Measurements from ENCODE around the gene PPM1H.

The PPM1H gene

DNA sequence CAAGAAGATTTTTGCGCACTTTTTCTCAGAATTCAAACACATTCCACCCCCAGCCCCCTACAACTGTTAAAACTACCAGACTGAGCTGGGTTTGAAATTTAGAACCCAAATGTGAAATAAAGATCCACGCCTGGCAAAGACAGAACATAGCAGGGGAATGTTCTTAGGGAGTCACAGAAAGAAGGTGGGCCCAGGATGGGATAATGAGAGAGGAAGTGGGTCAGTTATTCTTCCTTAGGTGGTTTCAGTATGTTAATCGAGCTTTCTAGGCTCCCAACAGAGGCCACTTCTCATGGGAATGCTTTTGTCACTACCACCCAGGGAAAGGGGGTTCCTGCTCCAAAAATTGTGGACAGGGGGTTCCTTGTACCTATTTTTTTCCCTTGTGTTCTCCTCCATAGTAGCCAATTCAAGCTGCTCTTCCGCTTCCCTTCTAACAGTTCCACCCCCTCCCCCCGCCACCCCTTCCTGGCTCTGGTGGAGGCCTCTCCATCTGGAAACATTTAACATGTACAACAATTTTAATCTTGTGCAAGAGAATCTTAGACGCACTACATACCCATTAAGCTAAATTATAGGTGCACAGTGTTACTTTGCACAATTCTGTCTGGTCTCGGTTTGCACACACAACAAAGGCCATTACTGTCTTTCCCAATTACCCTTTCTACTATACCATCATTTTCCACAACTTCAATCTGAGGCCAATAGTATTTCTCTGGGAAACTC lies 250.2 kb downstream of the PPM1H start:
- no peaks in the 10 kb centered on the region for H3K9me3 ChIP-seq (ENCODE audit: insufficient read depth, low read depth, low read length)
- peaks cover 35% of the 10 kb centered on the region; the same call in 1 of the 2 replicates for H3K36me3 ChIP-seq (ENCODE audit: insufficient read depth, low read length)
- no peak overlapping the region for H3K4me3 ChIP-seq (ENCODE audit: low read length, poor library complexity, severe bottlenecking)
- TF ChIP-seq EZH2phosphoT487 (IDR thresholded peaks at IDR 0.05; ENCODE audit: borderline replicate concordance): no peak
- TF ChIP-seq, protein P1, sequence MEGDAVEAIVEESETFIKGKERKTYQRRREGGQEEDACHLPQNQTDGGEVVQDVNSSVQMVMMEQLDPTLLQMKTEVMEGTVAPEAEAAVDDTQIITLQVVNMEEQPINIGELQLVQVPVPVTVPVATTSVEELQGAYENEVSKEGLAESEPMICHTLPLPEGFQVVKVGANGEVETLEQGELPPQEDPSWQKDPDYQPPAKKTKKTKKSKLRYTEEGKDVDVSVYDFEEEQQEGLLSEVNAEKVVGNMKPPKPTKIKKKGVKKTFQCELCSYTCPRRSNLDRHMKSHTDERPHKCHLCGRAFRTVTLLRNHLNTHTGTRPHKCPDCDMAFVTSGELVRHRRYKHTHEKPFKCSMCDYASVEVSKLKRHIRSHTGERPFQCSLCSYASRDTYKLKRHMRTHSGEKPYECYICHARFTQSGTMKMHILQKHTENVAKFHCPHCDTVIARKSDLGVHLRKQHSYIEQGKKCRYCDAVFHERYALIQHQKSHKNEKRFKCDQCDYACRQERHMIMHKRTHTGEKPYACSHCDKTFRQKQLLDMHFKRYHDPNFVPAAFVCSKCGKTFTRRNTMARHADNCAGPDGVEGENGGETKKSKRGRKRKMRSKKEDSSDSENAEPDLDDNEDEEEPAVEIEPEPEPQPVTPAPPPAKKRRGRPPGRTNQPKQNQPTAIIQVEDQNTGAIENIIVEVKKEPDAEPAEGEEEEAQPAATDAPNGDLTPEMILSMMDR (conservative IDR thresholded peaks at IDR 0.05; ENCODE audit: low read length): no peak
- no peak overlapping the region for H3K9ac ChIP-seq (ENCODE audit: low read depth, low read length, poor library complexity, severe bottlenecking)
- H2AFZ ChIP-seq (ENCODE audit: low read length): no peak overlapping the region
- H3K4me2 ChIP-seq (ENCODE audit: low read depth, low read length, poor library complexity, severe bottlenecking): no peak overlapping the region
- H3K9me2 ChIP-seq (replicated peaks; ENCODE audit: low read depth, low read length): no peaks in the 10 kb centered on the region
- no peaks in the 10 kb centered on the region for H4K20me1 ChIP-seq (ENCODE audit: insufficient read depth, low read length, poor library complexity, severe bottlenecking)
- no peaks in the 10 kb centered on the region for H3K27me3 ChIP-seq (ENCODE audit: insufficient read depth, low read length, poor library complexity, severe bottlenecking)
- no peaks in the 10 kb centered on the region for H3K79me2 ChIP-seq (ENCODE audit: insufficient read depth, low read length)
- H3K4me1 ChIP-seq (ENCODE audit: insufficient read depth, low read length, poor library complexity, severe bottlenecking): no peaks in the 10 kb centered on the region
- H3F3A ChIP-seq (ENCODE audit: low read depth): no peaks in the 10 kb centered on the region

DNA sequence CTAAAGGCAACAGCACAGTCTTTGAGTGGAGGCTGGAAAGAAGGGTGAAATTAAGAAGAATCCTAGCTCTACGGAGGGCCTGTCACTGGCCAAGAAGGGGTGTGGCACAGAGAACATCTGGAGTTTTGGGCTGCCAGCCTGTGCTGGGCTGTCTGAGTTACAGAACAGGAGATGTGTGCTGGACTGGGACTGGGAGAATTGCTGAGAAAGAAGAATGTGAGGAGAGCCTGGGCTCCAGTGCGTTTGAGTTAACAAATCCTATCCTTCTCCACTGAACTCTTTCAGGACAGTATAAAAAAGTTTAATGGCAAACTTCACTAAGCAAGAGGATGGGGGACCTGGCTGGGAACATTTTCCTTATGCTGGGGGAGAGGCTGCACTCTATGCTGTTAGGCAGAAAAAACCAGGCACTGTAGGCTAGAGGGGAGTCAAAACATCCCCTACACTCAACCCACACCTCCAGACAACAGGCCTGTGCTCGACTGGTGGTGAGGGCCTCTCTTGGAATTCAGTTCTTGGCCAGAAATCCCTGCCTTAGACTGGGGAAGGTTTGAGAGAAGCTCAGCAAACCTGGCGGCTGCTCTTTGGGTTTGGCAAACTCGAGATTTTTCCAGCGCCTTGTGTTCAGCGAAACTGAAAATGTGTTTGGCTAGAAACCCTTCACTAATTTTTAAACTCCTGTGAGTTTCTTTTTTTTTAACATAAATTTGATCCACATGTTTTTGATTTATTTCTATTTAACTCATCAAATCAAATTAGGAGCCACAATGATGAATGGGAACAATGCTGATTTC lies 251.0 kb downstream of the PPM1H start:
- no peak overlapping the region for H3K4me3 ChIP-seq (ENCODE audit: low read length, poor library complexity, severe bottlenecking)
- no peaks in the 10 kb centered on the region for H4K20me1 ChIP-seq (ENCODE audit: insufficient read depth, low read length, poor library complexity, severe bottlenecking)
- no peaks in the 10 kb centered on the region for H3K4me1 ChIP-seq (ENCODE audit: insufficient read depth, low read length, poor library complexity, severe bottlenecking)
- H3K4me2 ChIP-seq (ENCODE audit: low read depth, low read length, poor library complexity, severe bottlenecking): no peak overlapping the region
- no peaks in the 10 kb centered on the region for H3F3A ChIP-seq (ENCODE audit: low read depth)
- H2AFZ ChIP-seq (ENCODE audit: low read length): no peak overlapping the region
- H3K27me3 ChIP-seq (ENCODE audit: insufficient read depth, low read length, poor library complexity, severe bottlenecking): no peaks in the 10 kb centered on the region
- H3K79me2 ChIP-seq (ENCODE audit: insufficient read depth, low read length): no peaks in the 10 kb centered on the region
- no peak overlapping the region for H3K9ac ChIP-seq (ENCODE audit: low read depth, low read length, poor library complexity, severe bottlenecking)
- peaks cover 27% of the 10 kb centered on the region; the same call in 1 of the 2 replicates for H3K36me3 ChIP-seq (ENCODE audit: insufficient read depth, low read length)
- no peak for TF ChIP-seq EZH2phosphoT487 (IDR thresholded peaks at IDR 0.05; ENCODE audit: borderline replicate concordance)
- TF ChIP-seq, protein P1 (conservative IDR thresholded peaks at IDR 0.05; ENCODE audit: low read length): no peak
- H3K9me3 ChIP-seq (ENCODE audit: insufficient read depth, low read depth, low read length): no peaks in the 10 kb centered on the region
- no peaks in the 10 kb centered on the region for H3K9me2 ChIP-seq (replicated peaks; ENCODE audit: low read depth, low read length)

DNA sequence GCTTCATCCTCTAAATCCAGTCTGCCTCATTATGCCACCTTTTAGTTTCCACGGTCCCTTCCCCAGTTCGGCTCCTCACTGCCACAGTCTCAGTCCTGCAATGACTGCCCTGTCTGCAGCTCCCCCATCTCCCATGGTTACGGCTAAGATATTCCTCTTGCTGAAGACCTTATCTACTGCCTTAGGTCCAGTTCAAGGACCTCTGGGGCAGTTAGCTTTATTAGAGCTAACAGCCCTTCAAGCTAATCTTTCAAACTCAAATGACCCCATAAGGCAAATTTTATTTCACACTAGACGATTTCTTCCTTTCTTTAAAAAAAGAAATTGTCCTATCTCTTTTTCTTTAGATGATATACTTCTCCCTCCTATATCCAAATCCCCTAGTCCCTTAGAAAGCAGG lies 253.6 kb downstream of the PPM1H start:
- no peak for TF ChIP-seq EZH2phosphoT487 (IDR thresholded peaks at IDR 0.05; ENCODE audit: borderline replicate concordance)
- TF ChIP-seq, protein P1 (conservative IDR thresholded peaks at IDR 0.05; ENCODE audit: low read length): no peak
- peaks cover 35% of the 10 kb centered on the region; the same call in 1 of the 2 replicates for H3K36me3 ChIP-seq (ENCODE audit: insufficient read depth, low read length)
- no peak overlapping the region for H3K4me2 ChIP-seq (ENCODE audit: low read depth, low read length, poor library complexity, severe bottlenecking)
- no peak overlapping the region for H2AFZ ChIP-seq (ENCODE audit: low read length)
- H3K79me2 ChIP-seq (ENCODE audit: insufficient read depth, low read length): no peaks in the 10 kb centered on the region
- no peaks in the 10 kb centered on the region for H3F3A ChIP-seq (ENCODE audit: low read depth)
- H3K9me3 ChIP-seq (ENCODE audit: insufficient read depth, low read depth, low read length): peaks cover 17% of the 10 kb centered on the region
- no peaks in the 10 kb centered on the region for H4K20me1 ChIP-seq (ENCODE audit: insufficient read depth, low read length, poor library complexity, severe bottlenecking)
- H3K9ac ChIP-seq (ENCODE audit: low read depth, low read length, poor library complexity, severe bottlenecking): no peak overlapping the region
- H3K9me2 ChIP-seq (replicated peaks; ENCODE audit: low read depth, low read length): no peaks in the 10 kb centered on the region
- no peaks in the 10 kb centered on the region for H3K4me1 ChIP-seq (ENCODE audit: insufficient read depth, low read length, poor library complexity, severe bottlenecking)
- no peaks in the 10 kb centered on the region for H3K27me3 ChIP-seq (ENCODE audit: insufficient read depth, low read length, poor library complexity, severe bottlenecking)
- H3K4me3 ChIP-seq (ENCODE audit: low read length, poor library complexity, severe bottlenecking): no peak overlapping the region

All from Loucy (cell line).